Measurements from ENCODE around the gene CCNY.

DNA sequence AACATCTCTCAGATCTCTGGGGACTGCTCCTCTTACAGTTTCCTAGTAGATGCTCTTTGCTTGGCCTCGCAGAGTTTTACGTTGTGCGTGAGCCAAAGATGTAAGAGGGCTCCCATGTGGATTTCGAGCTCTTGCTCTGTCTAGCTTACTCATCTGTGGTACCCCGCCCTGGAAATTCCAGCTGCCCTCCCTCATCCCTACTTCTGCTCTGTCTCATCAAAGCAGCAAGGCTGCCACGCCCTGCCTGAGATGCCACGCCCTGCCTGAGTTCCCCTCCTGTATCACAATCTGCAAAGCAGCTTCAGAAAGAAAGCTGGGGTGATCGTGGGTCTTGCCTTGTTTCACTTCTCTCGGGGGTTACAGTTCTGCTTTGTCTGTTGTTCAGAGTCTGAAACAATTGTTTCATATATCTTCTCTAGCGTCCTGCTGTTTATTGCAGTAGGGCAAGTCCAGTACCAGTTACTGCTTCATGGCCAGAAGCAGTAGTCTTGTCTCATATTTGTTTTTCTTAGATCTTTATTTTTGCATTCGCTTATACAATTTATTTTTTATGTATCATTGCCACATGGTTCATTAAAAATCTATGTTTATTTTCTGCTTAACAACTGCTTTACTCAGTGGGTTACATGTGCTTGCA is 36.1 kb upstream of the CCNY start:
- no peak for TF ChIP-seq EZH2 (IDR thresholded peaks at IDR 0.05)
- no peak for TF ChIP-seq POLR2AphosphoS5 (IDR thresholded peaks at IDR 0.05; ENCODE audit: borderline replicate concordance, low read depth, low read length)
